LNCaP clone FGC (cell line): ENCODE measurements around the gene RASD2.

Source experiments
- DNase-seq: peaks from one replicate; pipeline ENCODE4 v3.0.0-alpha.2; 2011; ENCODE audit warnings: low read depth
- H3K4me3 ChIP-seq: 2 replicates; pipeline ENCODE4 v1.5.1; 2011; ENCODE audit warnings: mild to moderate bottlenecking, low read depth, low read length, control low read depth
- TF ChIP-seq, protein P1 (sequence below): IDR thresholded peaks from 2 replicates; pipeline ENCODE4 v1.5.1; 2012; ENCODE audit warnings: mild to moderate bottlenecking; ENCODE audit not compliant: control insufficient read depth, insufficient read depth; ENCODE audit errors: extremely low read depth

Gene RASD2

DNA sequence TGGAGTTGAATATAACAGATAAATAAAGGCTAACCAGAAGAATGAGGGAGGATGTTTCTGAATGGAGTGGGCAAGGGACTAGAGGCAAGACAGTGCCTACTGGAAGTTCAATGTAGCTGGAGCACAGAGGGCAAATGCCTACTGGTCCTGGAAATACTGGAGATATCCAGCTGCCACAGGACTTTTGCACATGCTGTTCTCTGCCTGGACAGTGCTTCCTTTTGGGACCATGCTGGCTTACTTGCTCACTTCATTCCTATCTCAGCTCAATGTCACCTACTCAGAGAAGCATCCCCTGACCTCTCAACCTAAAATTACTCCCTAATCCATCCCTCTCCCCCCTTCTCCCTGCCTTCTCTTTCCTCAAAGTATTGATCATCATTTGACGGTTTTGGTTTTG is 20.2 kb downstream of the RASD2 start:
- DNase-seq: no peak
- no peak overlapping the region for H3K4me3 ChIP-seq
- TF ChIP-seq, protein P1, sequence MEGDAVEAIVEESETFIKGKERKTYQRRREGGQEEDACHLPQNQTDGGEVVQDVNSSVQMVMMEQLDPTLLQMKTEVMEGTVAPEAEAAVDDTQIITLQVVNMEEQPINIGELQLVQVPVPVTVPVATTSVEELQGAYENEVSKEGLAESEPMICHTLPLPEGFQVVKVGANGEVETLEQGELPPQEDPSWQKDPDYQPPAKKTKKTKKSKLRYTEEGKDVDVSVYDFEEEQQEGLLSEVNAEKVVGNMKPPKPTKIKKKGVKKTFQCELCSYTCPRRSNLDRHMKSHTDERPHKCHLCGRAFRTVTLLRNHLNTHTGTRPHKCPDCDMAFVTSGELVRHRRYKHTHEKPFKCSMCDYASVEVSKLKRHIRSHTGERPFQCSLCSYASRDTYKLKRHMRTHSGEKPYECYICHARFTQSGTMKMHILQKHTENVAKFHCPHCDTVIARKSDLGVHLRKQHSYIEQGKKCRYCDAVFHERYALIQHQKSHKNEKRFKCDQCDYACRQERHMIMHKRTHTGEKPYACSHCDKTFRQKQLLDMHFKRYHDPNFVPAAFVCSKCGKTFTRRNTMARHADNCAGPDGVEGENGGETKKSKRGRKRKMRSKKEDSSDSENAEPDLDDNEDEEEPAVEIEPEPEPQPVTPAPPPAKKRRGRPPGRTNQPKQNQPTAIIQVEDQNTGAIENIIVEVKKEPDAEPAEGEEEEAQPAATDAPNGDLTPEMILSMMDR: no peak

- DNase-seq: no peak
Measured at GRCh38 chr22:35561796-35562526, 21.3 kb downstream of the RASD2 start.

GRCh38 chr22:35563211-35563610 is 22.6 kb downstream of the RASD2 start:
- TF ChIP-seq, protein P1: no peak
- DNase-seq: no peak
- H3K4me3 ChIP-seq: no peak overlapping the region

More at GRCh38 chr22:35561796-35562526, 21.3 kb downstream of the RASD2 start:
- TF ChIP-seq, protein P1: no peak
- H3K4me3 ChIP-seq: no peak overlapping the region

DNA sequence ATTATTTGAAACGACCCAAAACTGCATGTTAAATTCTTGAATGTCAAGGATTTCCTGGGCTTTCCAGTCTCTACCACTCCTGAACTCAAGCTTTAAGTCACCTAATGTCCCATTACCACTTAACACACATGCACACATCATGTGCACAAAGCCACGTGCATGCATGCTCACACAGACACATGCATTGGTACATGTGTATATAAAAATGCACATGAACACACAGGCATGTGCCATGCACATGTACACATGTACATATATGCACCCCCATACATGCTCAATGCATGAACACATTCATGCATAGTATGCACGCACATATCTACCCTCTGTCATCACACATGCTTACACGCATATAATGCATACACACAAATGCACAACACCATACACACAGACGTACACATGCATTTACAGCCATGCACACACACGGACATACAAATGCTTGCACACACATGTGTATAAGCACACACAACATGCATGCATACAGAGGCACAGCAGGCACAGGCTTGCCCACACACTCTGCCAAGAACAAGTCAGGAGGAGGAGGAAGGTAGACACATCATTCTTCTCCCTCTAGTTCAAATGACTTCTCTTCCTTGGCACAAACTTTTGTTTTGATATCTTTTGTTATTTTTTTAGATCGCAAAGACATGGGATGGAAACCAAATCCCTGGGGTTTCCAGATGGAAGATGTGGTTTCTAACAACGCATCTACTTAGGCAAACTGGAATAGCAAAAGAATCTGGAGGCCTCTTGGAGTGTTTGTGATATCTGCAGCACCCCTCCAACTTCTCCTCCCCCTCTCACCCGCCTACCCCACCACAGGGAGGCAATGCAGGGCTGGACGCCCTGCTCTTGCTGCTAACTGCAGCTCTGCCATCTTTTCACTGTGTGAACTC is 24.6 kb downstream of the RASD2 start:
- TF ChIP-seq, protein P1: no peak
- no peak overlapping the region for H3K4me3 ChIP-seq
- no peak for DNase-seq

- H3K4me3 ChIP-seq: no peak overlapping the region
Measured at GRCh38 chr22:35567351-35568141, 26.9 kb downstream of the RASD2 start.

More at GRCh38 chr22:35567351-35568141, 26.9 kb downstream of the RASD2 start:
- TF ChIP-seq, protein P1: no peak
- DNase-seq: no peak
